Muscle of leg (tissue), 11 donors: ENCODE results near the gene SYNJ2. TPM values are rescaled to one million over a fixed set of nuclear protein-coding genes. Genes with fewer than 3 reads are reported as not detected.

Source experiments
- DNase-seq: peaks from one replicate; pipeline ENCODE4 v3.0.0; 2013
- H3K27ac ChIP-seq: one replicate; pipeline ENCODE4 v1.5.1; 2013; ENCODE audit warnings: mild to moderate bottlenecking, low read length, control low read depth
- H3K27me3 ChIP-seq: one replicate; pipeline ENCODE4 v1.6.1; 2013; ENCODE audit warnings: low read length; ENCODE audit not compliant: control insufficient read depth, insufficient read depth
- H3K36me3 ChIP-seq: one replicate; pipeline ENCODE4 v1.6.1; 2013; ENCODE audit warnings: low read length; ENCODE audit not compliant: control insufficient read depth, insufficient read depth
- H3K4me1 ChIP-seq: one replicate; pipeline ENCODE4 v1.6.1; 2013; ENCODE audit warnings: low read length; ENCODE audit not compliant: control insufficient read depth, insufficient read depth
- H3K4me3 ChIP-seq: one replicate; pipeline ENCODE4 v1.5.1; 2013; ENCODE audit warnings: low read length, control low read depth
- H3K9me3 ChIP-seq: replicated peaks from 2 replicates; pipeline ENCODE4 v1.6.1; 2013; ENCODE audit warnings: low read depth, low read length; ENCODE audit not compliant: control insufficient read depth
- WGBS: methylation state at CpG from one replicate; pipeline ENCODE4 v1.1.5; 2013; ENCODE audit warnings: missing lambda C conversion rate; ENCODE audit not compliant: insufficient coverage; 5-methylcytosine and 5-hydroxymethylcytosine counted together
- polyA plus RNA-seq, 8 donors: library from polyadenylated mRNA; unstranded; fragments of 120-200 nt; gene quantifications; one replicate each; pipeline versions ENCODE4 v1.2.1 to v1.2.3, GENCODE V29; 2013; ENCODE audit warnings: inconsistent platforms in 1 of 8, low replicate concordance in 1 of 8; ENCODE audit not compliant: insufficient read length in 8 of 8, insufficient read depth in 1 of 8
- total RNA-seq: library from RNA; stranded (reverse); fragments of 120-200 nt; gene quantifications from one replicate; pipeline ENCODE4 v1.2.4, GENCODE V29; 2013

The SYNJ2 gene
- total and polyA plus RNA-seq, 9 donors = 7.7 to 11.3 (median 9.7) TPM

DNA sequence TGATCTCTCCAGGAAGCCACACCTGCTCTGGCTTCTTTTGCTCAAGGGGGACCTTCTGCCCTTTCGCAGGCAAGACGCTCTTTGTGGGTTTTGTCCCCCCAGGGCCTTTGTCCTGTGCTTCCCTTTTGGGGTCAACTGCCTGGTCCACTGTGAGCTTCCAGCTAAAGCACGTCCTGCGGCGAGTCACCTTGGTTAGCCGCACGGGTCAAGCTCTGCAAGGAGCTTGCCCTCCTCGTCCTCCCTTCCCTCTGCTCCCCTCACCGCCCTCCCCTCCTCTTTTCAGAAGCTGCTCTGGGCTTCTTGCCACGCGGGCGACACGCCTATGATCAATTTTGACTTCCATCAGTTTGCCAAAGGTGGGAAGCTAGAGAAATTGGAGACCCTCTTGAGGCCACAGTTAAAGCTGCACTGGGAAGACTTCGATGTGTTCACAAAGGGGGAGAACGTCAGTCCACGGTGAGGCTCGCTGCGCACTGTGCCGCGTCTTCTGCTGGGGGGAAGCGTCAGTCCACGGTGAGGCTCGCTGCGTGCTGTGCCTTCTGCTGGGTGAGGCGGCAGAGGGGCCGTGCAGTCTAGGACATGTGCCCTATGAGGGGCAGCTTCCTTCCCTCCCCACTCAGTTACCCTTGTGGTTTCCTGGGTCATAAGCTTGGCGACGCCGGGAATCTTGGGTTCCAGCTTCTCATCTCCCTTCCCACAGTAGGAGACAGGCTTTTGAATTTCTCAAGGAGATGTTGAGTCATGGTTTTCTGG lies 80.2 kb downstream of the SYNJ2 start:
- Histone ChIP-seq H3K27me3 (no peaks in the 10 kb centered on the region), H3K36me3 (peaks cover 27% of the 10 kb centered on the region), H3K4me3 (no peak overlapping the region), H3K27ac (no peak overlapping the region), H3K9me3 (peaks cover 6% of the 10 kb centered on the region), H3K4me1 (peaks cover 39% of the 10 kb centered on the region)
- no peak for DNase-seq
- WGBS = 82% methylated on average over 18 of the region's 29 CpGs

- H3K36me3 ChIP-seq = peaks cover 28% of the 10 kb centered on the region
- no peak overlapping the region for H3K4me3 ChIP-seq
- no peaks in the 10 kb centered on the region for H3K27me3 ChIP-seq
- H3K4me1 ChIP-seq = peaks cover 33% of the 10 kb centered on the region
- no peak overlapping the region for H3K27ac ChIP-seq
- WGBS = 100% methylated on average over 8 of the region's 11 CpGs
- peaks cover 6% of the 10 kb centered on the region for H3K9me3 ChIP-seq
- DNase-seq = no peak
These were observed 82.1 kb downstream of the SYNJ2 start for GRCh38 chr6:158063736-158064135.

DNA sequence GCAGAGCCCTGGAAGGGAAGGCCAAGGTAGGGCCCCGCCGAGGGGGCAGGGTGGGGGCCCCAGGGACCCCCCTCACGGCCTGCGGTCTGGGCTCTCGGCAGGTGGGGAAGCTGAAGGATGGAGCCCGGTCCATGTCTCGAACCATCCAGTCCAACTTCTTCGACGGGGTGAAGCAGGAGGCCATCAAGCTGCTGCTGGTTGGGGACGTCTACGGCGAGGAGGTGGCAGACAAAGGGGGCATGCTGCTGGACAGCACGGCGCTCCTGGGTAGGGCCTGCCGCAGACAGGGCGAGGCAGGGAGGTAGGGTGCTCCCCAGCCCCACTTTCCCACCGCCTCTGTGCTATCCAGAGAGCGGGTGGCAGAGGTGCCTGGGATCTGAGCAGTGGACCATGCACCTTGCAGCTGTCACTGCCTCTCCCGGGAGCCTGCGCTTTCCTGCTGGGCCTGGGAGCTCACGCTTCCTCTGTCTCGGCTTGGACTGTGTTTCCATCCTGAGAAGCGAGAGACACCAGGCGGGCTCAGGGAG lies 83.1 kb downstream of the SYNJ2 start:
- DNase-seq = no peak
- H3K4me3 ChIP-seq = no peak overlapping the region
- WGBS = 91% methylated on average over 22 of the region's 24 CpGs
- peaks cover 27% of the 10 kb centered on the region for H3K4me1 ChIP-seq
- H3K27ac ChIP-seq = no peak overlapping the region
- peaks cover 37% of the 10 kb centered on the region for H3K36me3 ChIP-seq
- peaks cover 6% of the 10 kb centered on the region for H3K9me3 ChIP-seq
- no peaks in the 10 kb centered on the region for H3K27me3 ChIP-seq

- DNase-seq = no peak
- no peak overlapping the region for H3K4me3 ChIP-seq
- H3K27me3 ChIP-seq = no peaks in the 10 kb centered on the region
- peaks cover 46% of the 10 kb centered on the region for H3K36me3 ChIP-seq
- WGBS = 87% methylated on average over 20 of the region's 23 CpGs
- peaks cover 12% of the 10 kb centered on the region for H3K4me1 ChIP-seq
- peaks cover 6% of the 10 kb centered on the region for H3K9me3 ChIP-seq
- no peak overlapping the region for H3K27ac ChIP-seq
These were observed 84.6 kb downstream of the SYNJ2 start for GRCh38 chr6:158066136-158066781.

DNA sequence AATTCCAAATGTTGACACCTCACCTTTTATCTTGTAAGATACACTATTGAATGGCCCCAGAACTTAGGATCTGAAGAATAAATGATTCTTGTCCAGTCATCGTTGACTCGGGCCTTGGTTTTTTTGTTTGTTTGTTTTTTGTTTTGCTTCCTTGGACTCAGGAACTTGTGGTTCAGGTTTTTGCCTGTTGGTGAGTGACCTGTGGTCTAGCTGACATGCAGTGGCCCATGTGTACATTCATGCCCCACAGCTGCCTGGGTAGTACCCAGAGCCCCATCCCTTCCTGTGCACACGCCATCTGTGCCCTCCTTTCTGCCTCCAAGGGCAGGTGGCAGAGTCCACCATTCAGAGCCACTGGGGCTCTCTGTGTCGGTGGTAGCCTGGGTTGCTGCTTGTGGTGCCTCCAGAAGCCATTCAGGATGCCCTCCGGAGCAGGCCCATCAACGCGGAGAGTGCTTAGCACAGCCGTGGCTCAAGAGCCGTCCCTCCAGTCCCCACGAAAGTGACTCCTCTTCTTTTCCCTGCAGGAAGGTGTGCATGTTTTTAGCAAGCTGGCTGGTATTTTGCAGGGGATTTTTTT lies 85.9 kb downstream of the SYNJ2 start:
- no peak overlapping the region for H3K27ac ChIP-seq
- WGBS = 90% methylated on average over 4 of the region's 10 CpGs

DNA sequence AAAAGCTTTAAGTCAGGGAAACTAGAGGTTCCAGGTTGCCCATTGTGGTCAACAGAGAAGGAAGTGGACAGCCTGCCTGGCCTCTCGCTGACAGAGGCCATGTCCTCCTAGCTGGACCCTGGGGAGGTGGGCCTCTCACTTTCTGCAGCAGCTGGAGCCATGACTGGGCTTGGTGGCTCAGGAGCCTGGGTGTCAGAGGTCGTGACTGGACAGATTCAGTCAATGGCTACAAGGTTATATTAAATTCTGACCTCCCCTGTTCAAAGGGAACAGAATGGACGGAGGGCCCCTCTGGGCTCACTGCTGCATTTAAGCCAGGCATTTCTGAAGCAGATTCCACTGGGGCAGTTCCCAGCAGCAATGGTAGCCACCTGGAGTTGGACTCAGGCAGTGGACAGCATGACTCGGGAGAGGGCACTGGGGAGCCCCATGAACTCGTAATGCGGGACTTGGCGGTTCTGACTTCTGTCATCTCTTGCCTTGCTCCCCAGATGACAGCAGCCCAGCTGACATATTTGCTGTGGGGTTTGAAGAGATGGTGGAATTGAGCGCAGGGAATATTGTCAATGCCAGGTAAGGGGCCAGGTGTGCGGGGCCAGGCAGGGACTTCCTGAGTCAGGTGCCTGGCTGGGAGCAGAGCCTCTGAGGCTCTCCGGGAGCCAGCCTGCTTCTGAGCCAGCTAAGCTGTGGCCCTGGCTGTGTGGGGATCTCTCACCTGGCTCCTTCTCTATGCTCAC lies 86.7 kb downstream of the SYNJ2 start:
- Histone ChIP-seq H3K36me3 (peaks cover 45% of the 10 kb centered on the region), H3K4me3 (no peak overlapping the region), H3K9me3 (no peaks in the 10 kb centered on the region), H3K27ac (no peak overlapping the region), H3K27me3 (no peaks in the 10 kb centered on the region), H3K4me1 (peaks cover 11% of the 10 kb centered on the region)
- WGBS = 82% methylated on average over 6 of the region's 10 CpGs
- DNase-seq = no peak

More for the DNA sequence above, 85.9 kb downstream of the SYNJ2 start:
- DNase-seq = no peak
- Histone ChIP-seq H3K4me1 (peaks cover 11% of the 10 kb centered on the region), H3K27me3 (no peaks in the 10 kb centered on the region), H3K4me3 (no peak overlapping the region), H3K9me3 (peaks cover 6% of the 10 kb centered on the region), H3K36me3 (peaks cover 50% of the 10 kb centered on the region)

DNA sequence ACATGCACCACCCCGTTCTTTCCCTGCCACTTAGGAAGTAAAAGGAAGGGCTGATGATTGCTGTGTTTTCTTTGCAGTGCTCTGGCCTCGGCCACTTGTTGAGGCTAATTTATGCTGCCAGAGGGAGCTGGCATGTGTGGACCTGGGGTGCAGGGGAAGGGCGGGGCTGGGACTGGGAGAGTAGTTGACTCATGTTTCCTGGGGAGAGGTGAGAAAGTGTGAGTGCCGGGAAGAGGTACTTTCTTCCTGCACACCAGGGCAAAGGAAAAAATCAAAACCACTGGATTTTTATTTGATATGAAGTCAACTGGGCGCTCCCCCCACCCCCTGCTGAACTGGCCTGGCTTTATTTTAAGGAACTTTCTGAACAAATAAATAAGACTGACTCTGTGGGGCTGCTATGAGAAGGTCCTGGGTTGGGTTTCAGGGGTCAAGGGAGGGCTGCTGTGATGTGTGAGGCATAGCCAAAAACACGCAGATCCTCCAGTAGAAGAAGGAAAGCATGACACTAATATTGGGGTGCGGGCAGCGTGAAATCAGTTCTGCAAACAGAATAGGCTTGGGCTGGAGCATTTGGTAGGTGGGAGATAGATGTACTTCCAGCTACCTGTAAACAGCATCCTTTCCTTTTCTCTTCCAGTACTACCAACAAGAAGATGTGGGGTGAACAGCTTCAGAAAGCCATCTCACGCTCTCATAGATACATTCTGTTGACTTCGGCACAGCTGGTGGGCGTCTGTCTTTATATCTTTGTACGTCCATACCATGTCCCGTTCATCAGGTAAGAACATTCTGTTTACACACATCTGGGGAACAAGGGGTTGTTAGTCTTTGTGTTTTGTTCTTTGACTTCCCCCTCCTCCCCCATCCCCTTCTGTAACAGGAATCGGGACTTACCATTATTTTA lies 87.5 kb downstream of the SYNJ2 start:
- Histone ChIP-seq H3K27ac (peak overlapping the region; percentile 42), H3K36me3 (peaks cover 42% of the 10 kb centered on the region), H3K9me3 (no peaks in the 10 kb centered on the region), H3K4me1 (peaks cover 16% of the 10 kb centered on the region), H3K27me3 (no peaks in the 10 kb centered on the region), H3K4me3 (no peak overlapping the region)
- WGBS = 57% methylated on average over 3 of the region's 14 CpGs
- DNase-seq = no peak

GRCh38 chr6:158069800-158070195 lies 88.1 kb downstream of the SYNJ2 start:
- WGBS = 91% methylated on average over 2 of the region's 6 CpGs
- Histone ChIP-seq H3K4me3 (no peak overlapping the region), H3K36me3 (peaks cover 38% of the 10 kb centered on the region), H3K27ac (peak overlapping the region; percentile 72), H3K9me3 (no peaks in the 10 kb centered on the region), H3K4me1 (peaks cover 16% of the 10 kb centered on the region), H3K27me3 (no peaks in the 10 kb centered on the region)
- DNase-seq = no peak

GRCh38 chr6:158070513-158070912 lies 88.8 kb downstream of the SYNJ2 start:
- Histone ChIP-seq H3K4me1 (peaks cover 16% of the 10 kb centered on the region), H3K27me3 (no peaks in the 10 kb centered on the region), H3K27ac (peak overlapping the region; percentile 72), H3K36me3 (peaks cover 32% of the 10 kb centered on the region), H3K9me3 (no peaks in the 10 kb centered on the region), H3K4me3 (no peak overlapping the region)
- WGBS = 88% methylated on average over 4 of the region's 10 CpGs
- DNase-seq = no peak
